Mesenchymal stem cell (in vitro differentiated cells and primary cell): ENCODE measurements around the gene PLXNB3.

ENCODE experiments used
- DNase-seq: peaks from one replicate; pipeline ENCODE4 v3.0.0-alpha.2; 2013
- H2AFZ ChIP-seq: one replicate; pipeline ENCODE4 v1.6.1; 2013; ENCODE audit warnings: low read depth, mild to moderate bottlenecking, control low read depth, inconsistent platforms, low read length, moderate library complexity
- H2AK5ac ChIP-seq: 2 replicates; pipeline ENCODE4 v1.6.1; 2013; ENCODE audit warnings: low read length, moderate library complexity, mild to moderate bottlenecking, inconsistent platforms; ENCODE audit not compliant: severe bottlenecking
- H2BK120ac ChIP-seq: one replicate; pipeline ENCODE4 v1.6.1; 2013; ENCODE audit warnings: low read depth, mild to moderate bottlenecking, inconsistent platforms, low read length, moderate library complexity
- H2BK12ac ChIP-seq, 2 experiments: one replicate each; pipeline ENCODE4 v1.6.1; 2013; ENCODE audit warnings: inconsistent platforms in 2 of 2, low read length in 2 of 2, mild to moderate bottlenecking in 2 of 2, moderate library complexity in 2 of 2, control low read depth in 1 of 2
- H2BK15ac ChIP-seq: one replicate; pipeline ENCODE4 v1.6.1; 2013; ENCODE audit warnings: mild to moderate bottlenecking, low read depth, inconsistent platforms; ENCODE audit not compliant: poor library complexity, severe bottlenecking
- H2BK5ac ChIP-seq: 2 replicates; pipeline ENCODE4 v1.6.1; 2013; ENCODE audit warnings: low read depth, mild to moderate bottlenecking, low read length, control low read depth, inconsistent platforms; ENCODE audit not compliant: poor library complexity, severe bottlenecking
- H3K14ac ChIP-seq, 2 experiments: one replicate each; pipeline ENCODE4 v1.6.1; 2013; ENCODE audit warnings: inconsistent platforms in 2 of 2, low read length in 2 of 2, control low read depth in 1 of 2, mild to moderate bottlenecking in 1 of 2, moderate library complexity in 1 of 2
- H3K18ac ChIP-seq, 2 experiments: one replicate each; pipeline ENCODE4 v1.6.1; 2013; ENCODE audit warnings: inconsistent platforms in 2 of 2, low read length in 2 of 2, control low read depth in 1 of 2, low read depth in 1 of 2, mild to moderate bottlenecking in 1 of 2
- H3K23ac ChIP-seq, 2 experiments: one replicate each; pipeline ENCODE4 v1.6.1; 2013; ENCODE audit warnings: inconsistent platforms in 2 of 2, low read length in 2 of 2, mild to moderate bottlenecking in 2 of 2, moderate library complexity in 2 of 2, control low read depth in 1 of 2
- H3K27ac ChIP-seq: 2 replicates; pipeline ENCODE4 v1.5.1; 2013; ENCODE audit warnings: mild to moderate bottlenecking, moderate library complexity, low read length, control low read depth, inconsistent platforms; ENCODE audit not compliant: poor library complexity, severe bottlenecking
- H3K27me3 ChIP-seq, 2 experiments: 2 replicates each; pipeline versions ENCODE4 v1.6.1 to v1.7.0; 2013; ENCODE audit warnings: low read length in 2 of 2, mild to moderate bottlenecking in 2 of 2, moderate library complexity in 2 of 2, control low read depth in 1 of 2, inconsistent platforms in 1 of 2; ENCODE audit not compliant: control insufficient read depth in 1 of 2, insufficient read depth in 1 of 2
- H3K36me3 ChIP-seq, 2 experiments: 2 replicates each; pipeline versions ENCODE4 v1.6.1 to v1.7.0; 2013; ENCODE audit warnings: low read length in 2 of 2, control low read depth in 1 of 2, inconsistent platforms in 1 of 2, low read depth in 1 of 2, mild to moderate bottlenecking in 1 of 2; ENCODE audit not compliant: insufficient read depth in 2 of 2, control insufficient read depth in 1 of 2
- H3K4ac ChIP-seq, 2 experiments: one replicate each; pipeline ENCODE4 v1.6.1; 2013; ENCODE audit warnings: inconsistent platforms in 2 of 2, low read length in 2 of 2, mild to moderate bottlenecking in 2 of 2, moderate library complexity in 2 of 2, control low read depth in 1 of 2, low read depth in 1 of 2
- H3K4me1 ChIP-seq: 2 replicates; pipeline ENCODE4 v1.6.1; 2013; ENCODE audit warnings: low read depth, low read length, control low read depth; ENCODE audit not compliant: control insufficient read depth, insufficient read depth
- H3K4me2 ChIP-seq: 2 replicates; pipeline ENCODE4 v1.6.1; 2013; ENCODE audit warnings: low read length, mild to moderate bottlenecking, inconsistent platforms; ENCODE audit not compliant: poor library complexity, severe bottlenecking
- H3K4me3 ChIP-seq, 2 experiments: 2 replicates each; pipeline versions ENCODE4 v1.5.1 to v1.7.0; 2013; ENCODE audit warnings: low read length in 2 of 2, mild to moderate bottlenecking in 2 of 2, control low read depth in 1 of 2, low read depth in 1 of 2; ENCODE audit not compliant: insufficient read depth in 1 of 2
- H3K79me1 ChIP-seq: replicated peaks from 2 replicates; pipeline ENCODE4 v1.6.1; 2013; ENCODE audit warnings: mild to moderate bottlenecking, control low read depth, low read length, inconsistent platforms; ENCODE audit not compliant: poor library complexity, severe bottlenecking
- H3K9ac ChIP-seq: 2 replicates; pipeline ENCODE4 v1.7.0; 2013; ENCODE audit warnings: mild to moderate bottlenecking, low read length, moderate library complexity
- H3K9me3 ChIP-seq: 2 replicates; pipeline ENCODE4 v1.7.0; 2013; ENCODE audit warnings: mild to moderate bottlenecking, low read length; ENCODE audit not compliant: control insufficient read depth
- H4K8ac ChIP-seq: one replicate; pipeline ENCODE4 v1.6.1; 2013; ENCODE audit warnings: inconsistent platforms, mild to moderate bottlenecking, low read length, moderate library complexity
- H4K91ac ChIP-seq: one replicate; pipeline ENCODE4 v1.6.1; 2013; ENCODE audit warnings: mild to moderate bottlenecking, low read length, inconsistent platforms
- WGBS: methylation state at CpG from one replicate; pipeline ENCODE4 v1.1.7; 2013; ENCODE audit warnings: mixed read lengths; 5-methylcytosine and 5-hydroxymethylcytosine counted together

The PLXNB3 gene

GRCh38 chrX:153800746-153801145, 36.7 kb downstream of the PLXNB3 start:
- Histone ChIP-seq H2BK120ac (no peak overlapping the region), H2AFZ (no peak overlapping the region), H3K27ac (no peak overlapping the region), H3K27me3 (peaks cover 0 to 12% of the 10 kb centered on the region in 2 experiments), H3K4ac (no peak overlapping the region), H3K9ac (no peak overlapping the region), H3K9me3 (peaks cover 8% of the 10 kb centered on the region), H3K4me2 (no peak overlapping the region), H2BK15ac (no peak overlapping the region), H3K4me1 (peaks cover 10% of the 10 kb centered on the region), H4K8ac (no peak overlapping the region), H3K79me1 (peaks cover 3% of the 10 kb centered on the region), H3K18ac (no peak overlapping the region), H3K23ac (no peak overlapping the region), H2AK5ac (no peak overlapping the region), H4K91ac (no peak overlapping the region), H3K14ac (no peak overlapping the region), H2BK5ac (no peak overlapping the region), H3K36me3 (peaks cover 25 to 38% of the 10 kb centered on the region in 2 experiments), H2BK12ac (no peak overlapping the region), H3K4me3 (no peak overlapping the region)
- no peak for DNase-seq
- WGBS = 94% methylated on average over 7 of the region's 7 CpGs

DNA sequence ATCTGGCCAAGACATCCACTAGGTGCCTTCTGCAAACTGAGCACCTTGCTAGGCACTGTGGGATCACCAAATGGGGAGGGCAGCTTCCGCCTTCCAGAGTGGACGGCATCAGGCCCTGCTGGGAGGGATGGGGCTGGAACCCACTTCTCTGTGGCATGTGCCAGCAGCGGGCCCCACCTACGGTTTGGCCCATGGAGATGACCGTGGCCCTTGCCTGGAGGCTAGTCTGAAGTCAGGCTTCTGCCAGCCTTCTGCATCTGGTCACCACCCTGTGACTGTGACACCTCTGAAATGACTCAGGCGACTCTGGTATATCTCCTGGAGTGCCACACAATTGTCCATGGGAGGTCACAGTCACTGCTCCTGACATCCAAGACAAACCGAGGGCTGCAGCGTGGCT, 37.6 kb downstream of the PLXNB3 start:
- peaks cover 3% of the 10 kb centered on the region for H3K79me1 ChIP-seq
- H2BK15ac ChIP-seq = no peak overlapping the region
- H3K4me1 ChIP-seq = peaks cover 1% of the 10 kb centered on the region
- no peak overlapping the region for H3K14ac ChIP-seq
- peaks cover 25 to 29% of the 10 kb centered on the region in 2 experiments for H3K36me3 ChIP-seq
- H4K91ac ChIP-seq = no peak overlapping the region
- H2BK5ac ChIP-seq = no peak overlapping the region
- H3K4ac ChIP-seq = no peak overlapping the region
- no peak overlapping the region for H2BK12ac ChIP-seq
- H2AK5ac ChIP-seq = no peak overlapping the region
- peaks cover 8% of the 10 kb centered on the region for H3K9me3 ChIP-seq
- H3K4me2 ChIP-seq = no peak overlapping the region
- no peak overlapping the region for H2BK120ac ChIP-seq
- no peak overlapping the region for H2AFZ ChIP-seq
- no peak overlapping the region for H3K18ac ChIP-seq
- no peak overlapping the region for H3K23ac ChIP-seq
- peaks cover 0 to 21% of the 10 kb centered on the region in 2 experiments for H3K27me3 ChIP-seq
- WGBS = 87% methylated on average over 8 of the region's 8 CpGs
- no peak overlapping the region for H3K27ac ChIP-seq
- H3K4me3 ChIP-seq = no peak overlapping the region
- no peak overlapping the region for H3K9ac ChIP-seq
- DNase-seq = no peak
- H4K8ac ChIP-seq = no peak overlapping the region

DNA sequence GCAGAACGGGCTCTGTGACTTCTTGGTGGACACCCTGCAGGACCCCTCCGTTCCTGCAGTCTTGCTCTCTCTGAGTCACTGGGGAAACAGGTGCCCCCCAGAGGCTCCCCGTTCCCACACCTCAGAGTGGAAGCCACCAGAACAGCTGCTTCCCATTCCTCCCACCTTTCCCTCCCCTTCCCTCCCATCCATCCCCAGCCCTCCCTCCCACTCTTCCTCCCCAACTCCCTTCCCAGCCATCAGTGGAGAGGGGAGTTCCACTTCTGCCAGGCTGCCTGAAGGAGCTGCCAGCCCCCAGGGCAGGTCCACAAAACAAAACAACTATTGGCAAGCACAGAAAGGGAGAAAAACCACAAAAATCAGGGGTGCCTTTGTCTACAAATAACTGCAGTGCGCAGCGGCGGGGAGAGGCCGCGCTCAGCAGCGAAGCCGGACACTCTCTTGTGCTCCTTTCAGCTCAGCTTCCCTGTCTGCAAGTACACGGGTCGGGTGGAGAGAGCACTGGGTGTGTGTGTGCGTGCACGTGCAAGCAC, 38.5 kb downstream of the PLXNB3 start:
- Histone ChIP-seq H3K4ac (no peak overlapping the region), H2AFZ (no peak overlapping the region), H3K18ac (no peak overlapping the region), H4K91ac (no peak overlapping the region), H2BK5ac (no peak overlapping the region), H3K4me2 (no peak overlapping the region), H2AK5ac (no peak overlapping the region), H3K4me1 (peaks cover 1% of the 10 kb centered on the region), H3K4me3 (no peak overlapping the region), H2BK12ac (no peak overlapping the region), H2BK15ac (no peak overlapping the region), H3K9ac (no peak overlapping the region), H4K8ac (no peak overlapping the region), H3K36me3 (peaks cover 17 to 20% of the 10 kb centered on the region in 2 experiments), H3K23ac (no peak overlapping the region), H3K27ac (no peak overlapping the region), H3K27me3 (peaks cover 0 to 23% of the 10 kb centered on the region in 2 experiments), H3K9me3 (peaks cover 8% of the 10 kb centered on the region), H2BK120ac (no peak overlapping the region), H3K14ac (no peak overlapping the region), H3K79me1 (peaks cover under 1% of the 10 kb centered on the region)
- WGBS = 89% methylated on average over 11 of the region's 14 CpGs
- no peak for DNase-seq

- Histone ChIP-seq H3K79me1 (no peaks in the 10 kb centered on the region), H3K36me3 (peaks cover 9 to 11% of the 10 kb centered on the region in 2 experiments), H3K27me3 (peaks cover 0 to 23% of the 10 kb centered on the region in 2 experiments), H2AFZ (no peak overlapping the region), H3K4me1 (peaks cover 1% of the 10 kb centered on the region), H3K18ac (no peak overlapping the region), H3K4me2 (no peak overlapping the region), H4K91ac (no peak overlapping the region), H2AK5ac (no peak overlapping the region), H2BK120ac (no peak overlapping the region), H2BK12ac (no peak overlapping the region), H4K8ac (no peak overlapping the region), H3K23ac (no peak overlapping the region), H3K27ac (no peak overlapping the region), H3K9me3 (peaks cover 7% of the 10 kb centered on the region), H3K9ac (no peak overlapping the region), H2BK5ac (no peak overlapping the region), H3K4ac (no peak overlapping the region), H3K14ac (no peak overlapping the region), H2BK15ac (no peak overlapping the region), H3K4me3 (no peak overlapping the region)
- 96% methylated on average over 75 of the region's 87 CpGs for WGBS
- DNase-seq = no peak
Observed at GRCh38 chrX:153803211-153804099, 39.4 kb downstream of the PLXNB3 start.
